GM18520 (cell line): ENCODE results near the gene CD2AP.
"Not testable (repeated sequence)": the region's sequence is repeated elsewhere in the genome, so short reads cannot be mapped to it uniquely, and the experiment has no call there.

Experiments used
- ATAC-seq: cut with Tn5 transposase; IDR thresholded peaks from one replicate; pipeline ENCODE4 v1.9.1; 2021; ENCODE audit not compliant: unreplicated experiment

CD2AP gene

GRCh38 chr6:47556459-47556858 lies 78.9 kb downstream of the CD2AP start:
- ATAC-seq, result not testable (repeated sequence)

GRCh38 chr6:47563162-47563561 lies 85.6 kb downstream of the CD2AP start:
- ATAC-seq, result no peak

GRCh38 chr6:47566602-47567001 lies 89.0 kb downstream of the CD2AP start:
- not testable (repeated sequence) for ATAC-seq

GRCh38 chr6:47567586-47567985 lies 90.0 kb downstream of the CD2AP start:
- no peak for ATAC-seq

GRCh38 chr6:47571488-47571887 lies 93.9 kb downstream of the CD2AP start:
- no peak for ATAC-seq

GRCh38 chr6:47573109-47573508 lies 95.5 kb downstream of the CD2AP start:
- no peak for ATAC-seq

- no peak for ATAC-seq
Observed at GRCh38 chr6:47574789-47575188, 97.2 kb downstream of the CD2AP start.

- ATAC-seq, result no peak
Observed at GRCh38 chr6:47579040-47579439, 101.5 kb downstream of the CD2AP start.

- no peak for ATAC-seq
Observed at GRCh38 chr6:47581591-47581990, 104.0 kb downstream of the CD2AP start.

GRCh38 chr6:47587493-47587892 lies 109.9 kb downstream of the CD2AP start:
- no peak for ATAC-seq

- no peak for ATAC-seq
Observed at GRCh38 chr6:47592131-47592840, 114.7 kb downstream of the CD2AP start.

GRCh38 chr6:47593979-47594378 lies 116.4 kb downstream of the CD2AP start:
- no peak for ATAC-seq

- ATAC-seq, result no peak
Observed at GRCh38 chr6:47595785-47596184, 118.2 kb downstream of the CD2AP start.

- no peak for ATAC-seq
Observed at GRCh38 chr6:47598367-47598766, 120.8 kb downstream of the CD2AP start.

GRCh38 chr6:47599512-47599911 lies 121.9 kb downstream of the CD2AP start:
- ATAC-seq, result no peak

- ATAC-seq, result no peak
Observed at GRCh38 chr6:47603227-47603626, 125.6 kb downstream of the CD2AP start.

- ATAC-seq, result no peak
Observed at GRCh38 chr6:47603995-47604394, 126.4 kb downstream of the CD2AP start.

- ATAC-seq, result no peak
Observed at GRCh38 chr6:47621838-47622449, 144.4 kb downstream of the CD2AP start.

- ATAC-seq, result no peak
Observed at GRCh38 chr6:47626782-47627181, 149.2 kb downstream of the CD2AP start.

- no peak for ATAC-seq
Observed at GRCh38 chr6:47628448-47629272, 151.1 kb downstream of the CD2AP start.

GRCh38 chr6:47629954-47630353 lies 152.4 kb downstream of the CD2AP start:
- ATAC-seq, result no peak

GRCh38 chr6:47630587-47630986 lies 153.0 kb downstream of the CD2AP start:
- ATAC-seq, result no peak
